ENCODE measurements around the gene MMP3.
A peak's percentile ranks its signal among the peaks of the same experiment; 100 is the strongest.

The MMP3 gene

DNA sequence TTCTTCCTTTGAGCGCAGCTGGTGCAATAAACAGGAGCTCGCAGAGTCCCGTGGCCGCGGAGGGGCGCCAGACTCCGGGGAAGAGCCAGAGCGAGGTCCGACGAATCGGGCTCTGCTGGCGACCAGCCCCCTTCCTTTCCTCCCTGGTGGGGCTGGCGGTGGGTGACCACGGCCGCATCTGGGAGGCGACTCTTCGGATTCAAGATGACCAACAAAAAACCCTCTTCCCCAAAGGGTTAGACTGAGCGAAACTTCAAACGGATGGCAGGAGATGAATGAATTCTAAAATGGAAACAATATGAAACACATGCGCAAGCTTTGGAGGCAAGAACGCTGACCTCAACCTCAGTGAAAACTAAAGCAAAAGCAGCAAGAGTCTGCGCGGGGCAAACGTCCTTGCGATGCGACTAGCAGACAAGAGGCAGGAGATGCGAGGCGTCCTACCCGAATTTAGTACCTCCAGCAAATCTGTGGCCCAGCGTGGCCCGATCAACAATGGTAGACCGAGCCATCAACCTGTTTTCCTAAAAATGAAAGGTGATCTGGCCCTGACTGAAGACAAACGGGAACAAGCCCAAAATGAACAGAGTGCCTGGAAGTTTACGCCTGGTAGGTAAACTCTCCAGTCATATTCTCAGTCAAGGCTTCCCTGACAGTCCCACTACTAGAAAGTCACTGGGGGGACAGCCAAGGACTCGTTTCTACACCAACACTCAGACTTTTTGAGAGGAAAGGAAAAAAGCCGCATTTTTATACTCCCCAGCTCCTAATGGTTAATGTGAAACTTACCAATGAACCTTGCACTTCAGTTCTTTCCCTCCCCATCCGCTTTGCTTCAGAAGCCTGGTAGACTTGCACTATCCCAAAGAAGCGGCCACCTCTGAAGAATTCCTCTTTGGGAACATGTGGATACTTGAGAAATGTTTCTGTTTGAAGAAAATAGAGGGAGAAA lies 11.6 kb downstream of the MMP3 start:
- peak; percentile 30 for DNase-seq

DNA sequence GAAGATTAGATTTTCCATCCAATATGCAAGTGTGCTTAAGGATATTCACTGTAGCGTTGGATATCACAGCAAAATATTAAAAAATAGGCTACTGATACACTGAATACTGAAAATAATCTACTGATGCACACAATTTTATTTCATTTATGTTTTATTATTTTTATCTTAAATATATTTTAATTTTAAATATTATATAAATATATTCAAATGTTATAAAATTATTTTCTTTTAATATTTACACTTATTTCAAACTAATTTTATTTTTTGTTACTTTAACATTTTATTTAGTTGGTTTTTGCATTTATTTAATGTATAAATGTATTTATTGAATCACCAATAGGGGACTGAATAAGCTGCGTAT lies 12.3 kb downstream of the MMP3 start:
- DNase-seq, result no peak

DNA sequence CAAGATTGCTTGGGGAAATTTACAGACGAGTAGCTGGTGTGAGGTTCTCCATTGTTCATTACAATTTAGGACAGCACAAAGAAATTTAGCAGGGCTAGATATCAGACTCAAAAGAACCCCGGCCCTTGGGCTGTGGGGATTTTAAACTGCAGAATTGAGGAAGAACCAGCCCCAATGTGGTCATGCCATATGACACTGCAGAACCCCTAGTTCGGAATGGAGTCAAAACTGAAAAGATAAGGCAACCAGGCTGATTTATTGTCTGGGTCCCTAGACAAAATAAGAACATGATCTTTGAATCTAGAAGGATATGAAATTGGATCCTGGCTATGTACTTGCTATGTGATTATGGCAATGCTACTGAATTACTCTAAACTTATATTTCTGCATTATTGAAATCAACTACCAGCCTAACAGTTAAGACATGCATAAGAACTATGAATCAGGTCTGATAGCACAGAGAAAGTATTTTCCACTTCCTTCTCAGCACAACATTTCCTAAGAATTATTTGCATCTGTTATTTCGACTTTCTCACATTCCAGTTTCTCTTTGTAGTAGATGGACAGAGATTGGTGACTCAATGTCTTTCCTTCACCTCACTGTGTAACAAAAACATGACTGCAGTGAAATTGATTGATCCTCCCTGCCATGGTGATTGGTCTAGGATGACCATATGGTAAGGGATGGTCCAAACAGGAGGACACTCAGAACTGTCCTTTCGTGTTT lies 13.2 kb downstream of the MMP3 start:
- DNase-seq, result no peak

DNA sequence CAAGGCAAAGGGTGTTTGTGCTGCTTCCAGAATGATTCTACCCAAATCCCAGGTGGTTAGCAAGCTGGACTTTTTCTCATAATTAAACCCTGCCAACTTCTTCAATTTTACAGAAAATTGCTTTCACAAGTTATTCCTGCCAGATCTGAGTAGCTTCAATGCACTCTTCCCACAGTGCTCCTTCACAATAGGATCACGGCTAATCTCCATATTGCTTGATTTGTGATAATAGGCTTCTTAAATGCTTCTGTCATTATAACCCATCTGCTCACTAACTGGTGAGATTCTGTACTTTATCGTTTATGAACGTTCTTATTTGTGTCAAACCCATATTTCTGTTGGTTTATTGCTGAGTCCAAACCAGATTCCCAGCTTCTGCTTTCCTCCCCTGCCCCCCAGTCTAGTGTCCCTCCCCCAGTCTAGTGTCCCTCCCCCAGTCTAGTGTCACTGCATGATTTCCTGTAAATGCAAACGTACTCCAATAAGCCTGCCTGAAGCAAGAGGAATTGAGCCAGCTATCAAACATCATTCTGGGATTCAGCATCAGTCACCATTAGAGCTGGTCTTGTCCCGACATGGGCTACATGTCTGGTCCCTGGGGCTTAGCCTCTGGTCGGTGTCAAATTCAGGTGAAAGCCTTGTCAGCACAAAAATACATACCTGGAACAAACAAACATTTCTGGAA lies 14.0 kb downstream of the MMP3 start:
- DNase-seq, result no peak

DNA sequence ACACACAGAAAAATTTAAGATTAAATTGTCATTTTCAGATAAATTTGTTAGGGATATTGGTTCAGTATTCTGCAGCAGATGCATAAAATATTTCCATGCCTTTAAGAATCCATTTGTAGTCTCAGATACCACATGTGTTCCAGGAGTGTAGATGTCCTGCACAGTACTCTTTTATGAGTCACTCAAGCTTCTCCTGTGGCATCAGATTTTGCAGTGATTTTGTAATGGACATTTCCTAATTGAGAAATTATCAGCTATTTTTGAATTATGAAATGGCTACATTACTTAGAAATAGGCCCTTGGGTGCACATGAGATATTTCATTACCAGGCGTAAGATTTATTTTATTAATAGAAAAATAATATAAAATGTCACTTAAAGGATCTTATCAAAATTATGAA lies 18.9 kb downstream of the MMP3 start:
- no peak for DNase-seq

DNA sequence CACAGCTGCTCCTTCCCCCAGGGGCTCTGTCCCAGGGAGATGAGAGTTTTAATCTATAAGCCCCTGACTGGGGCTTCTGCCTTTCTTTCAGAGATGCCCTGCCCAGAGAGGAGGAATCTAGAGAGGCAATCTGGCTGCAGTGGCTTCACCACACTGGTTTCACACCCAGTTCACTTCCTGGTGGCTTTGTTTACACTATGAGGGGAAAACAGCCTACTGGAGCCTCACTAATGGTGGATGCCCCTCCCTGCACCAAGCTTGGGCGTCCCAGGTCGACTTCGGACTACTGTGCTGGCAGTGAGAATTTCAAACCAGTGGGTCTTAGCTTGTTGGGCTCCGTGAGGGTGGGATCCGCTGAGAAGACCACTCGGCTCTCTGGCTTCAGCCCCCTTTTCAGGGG lies 23.9 kb downstream of the MMP3 start:
- no peak for DNase-seq

DNA sequence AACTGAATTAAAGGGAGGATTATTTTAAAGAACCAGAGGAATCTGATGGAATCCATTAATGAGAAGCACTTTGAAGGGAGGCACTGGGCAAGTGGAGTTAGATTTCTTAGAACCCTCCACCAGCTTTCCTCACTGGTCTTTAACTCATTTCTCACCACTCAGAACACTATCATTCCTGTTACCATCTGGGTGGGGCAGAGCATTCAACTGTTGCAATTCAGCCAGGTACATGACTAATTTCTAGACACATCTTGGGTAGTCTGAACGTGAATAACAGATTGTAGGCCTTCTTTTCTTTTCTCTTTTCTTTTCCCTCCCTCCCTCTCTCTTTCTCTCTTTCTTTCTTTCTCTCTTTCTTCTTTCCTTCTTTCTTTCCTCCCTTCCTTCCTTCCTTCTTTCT lies 29.9 kb downstream of the MMP3 start:
- DNase-seq, result no peak

DNA sequence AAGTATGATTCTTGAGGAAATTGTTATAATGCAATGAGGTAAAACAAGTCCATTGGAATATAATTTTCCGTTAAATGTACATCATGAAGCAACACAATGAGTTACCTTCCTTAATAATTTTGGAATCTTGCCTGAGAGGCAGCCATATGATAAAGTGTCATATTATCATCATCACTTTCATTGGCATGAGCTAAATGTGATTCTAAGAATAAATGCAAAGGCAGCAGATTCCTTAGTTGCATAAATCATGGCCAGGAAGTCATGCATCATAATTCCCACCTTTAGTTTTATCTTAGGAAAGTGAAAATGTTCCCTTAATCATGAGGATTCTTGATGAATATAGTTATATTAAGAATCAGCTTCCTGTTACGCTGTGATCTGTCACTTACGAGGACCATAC lies 31.2 kb downstream of the MMP3 start:
- no peak for DNase-seq

DNA sequence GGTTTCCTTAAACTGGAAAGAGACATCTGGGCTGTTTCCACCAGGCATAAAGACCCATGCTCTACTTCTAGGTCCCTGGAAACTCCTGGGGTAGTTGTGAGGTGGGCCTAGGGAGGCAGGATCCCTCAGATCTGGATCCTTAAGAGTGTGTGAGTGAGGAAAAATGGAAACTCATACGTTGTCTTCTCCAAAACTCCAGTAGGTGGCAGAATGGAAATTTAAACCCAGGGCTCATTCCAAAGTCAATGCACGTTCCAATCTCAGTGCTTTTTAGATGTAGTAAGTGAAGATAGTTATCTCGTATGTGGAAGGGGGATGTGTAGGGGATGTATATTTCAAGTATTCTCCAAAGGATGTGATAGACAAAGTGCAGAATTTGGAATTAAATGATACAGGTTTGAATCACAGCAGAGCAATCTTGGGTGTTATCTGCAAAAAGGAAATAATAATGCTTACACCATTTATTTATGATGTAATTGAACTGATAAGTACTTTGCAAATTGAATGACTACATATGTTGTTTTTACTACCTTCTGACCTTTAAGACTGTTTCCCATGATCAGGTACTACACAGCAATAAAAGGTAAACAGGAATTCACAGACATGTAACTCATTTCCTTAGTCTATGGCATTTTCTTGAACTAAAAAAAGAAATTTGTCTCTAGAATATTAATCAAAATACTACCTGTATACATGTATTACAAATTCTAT lies 32.3 kb downstream of the MMP3 start:
- no peak for DNase-seq

DNA sequence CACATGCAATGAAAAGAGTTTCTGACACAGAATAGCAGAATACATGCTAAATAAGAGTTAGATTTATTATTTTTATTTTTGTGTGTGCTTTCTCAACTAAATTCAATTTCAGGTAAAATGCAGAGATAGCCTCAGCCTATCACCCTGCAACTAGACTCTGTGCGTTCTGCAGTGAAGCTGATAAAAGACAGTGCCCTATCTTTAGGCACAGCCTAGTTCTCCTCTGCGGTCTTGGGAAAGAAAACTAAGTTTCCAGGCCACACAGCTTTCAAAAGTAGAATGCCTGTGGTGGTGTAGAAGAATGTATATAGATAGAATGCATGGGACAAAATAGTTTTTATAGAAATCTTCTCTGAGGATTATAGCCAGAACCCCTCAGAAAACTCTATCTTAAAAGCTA lies 33.4 kb downstream of the MMP3 start:
- no peak for DNase-seq

DNA sequence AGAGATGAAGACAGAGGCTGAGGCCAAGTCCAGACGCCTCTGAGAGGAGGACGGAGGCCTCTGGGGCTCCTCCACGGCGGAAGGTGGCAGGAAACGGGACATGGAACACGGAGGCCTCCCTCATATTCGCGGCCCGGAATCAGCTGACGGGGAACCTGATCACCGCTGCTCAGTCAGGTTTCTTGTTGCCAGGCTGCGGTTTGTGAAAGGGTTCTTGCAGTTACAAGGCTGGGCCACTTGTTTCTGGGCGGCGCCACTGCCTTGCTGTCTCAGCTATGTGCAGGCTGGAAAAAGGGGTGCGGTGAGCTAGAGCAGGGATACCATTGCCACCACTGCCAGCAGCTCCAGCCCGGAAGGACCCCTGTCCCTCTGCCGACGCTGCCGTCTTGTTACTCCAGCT lies 35.5 kb downstream of the MMP3 start:
- peak; percentile 26 for DNase-seq

DNA sequence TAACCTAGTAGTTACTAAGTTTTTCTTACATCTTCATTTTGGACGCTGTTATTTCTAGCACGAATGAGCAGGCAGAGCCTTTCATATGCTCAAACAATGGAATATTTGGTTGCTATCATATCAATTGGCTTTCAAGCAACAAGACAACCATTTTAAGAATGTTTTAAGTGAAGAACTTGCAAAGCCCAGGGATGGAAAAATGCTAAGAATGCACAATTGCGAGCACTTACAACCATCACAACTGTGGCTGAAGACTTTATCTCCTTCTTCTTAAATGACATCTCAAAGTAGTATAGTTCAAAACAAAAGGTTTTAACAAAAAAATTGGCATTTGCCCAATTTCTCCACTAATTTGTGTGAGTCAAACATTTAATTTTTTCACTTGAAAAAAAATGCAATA lies 37.1 kb downstream of the MMP3 start:
- no peak for DNase-seq

DNA sequence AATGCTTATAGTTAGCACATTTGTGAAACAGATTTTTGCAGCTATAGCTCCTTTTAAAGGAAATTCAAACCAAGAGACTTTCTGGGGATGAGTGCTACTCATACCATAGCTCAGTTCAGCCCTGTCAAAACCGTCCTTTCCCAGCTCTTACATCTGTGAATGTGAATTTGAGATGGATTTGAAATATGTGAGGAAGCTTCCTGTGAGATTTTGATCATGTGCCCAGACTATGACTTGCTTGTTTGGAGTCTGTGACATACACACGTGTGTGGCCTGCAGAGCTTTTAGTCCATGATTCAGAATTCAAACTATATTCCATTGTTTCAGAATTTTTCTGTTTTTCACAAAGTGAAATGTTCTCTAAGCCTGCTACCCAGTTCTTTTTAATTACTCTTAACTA lies 41.1 kb downstream of the MMP3 start:
- no peak for DNase-seq

DNA sequence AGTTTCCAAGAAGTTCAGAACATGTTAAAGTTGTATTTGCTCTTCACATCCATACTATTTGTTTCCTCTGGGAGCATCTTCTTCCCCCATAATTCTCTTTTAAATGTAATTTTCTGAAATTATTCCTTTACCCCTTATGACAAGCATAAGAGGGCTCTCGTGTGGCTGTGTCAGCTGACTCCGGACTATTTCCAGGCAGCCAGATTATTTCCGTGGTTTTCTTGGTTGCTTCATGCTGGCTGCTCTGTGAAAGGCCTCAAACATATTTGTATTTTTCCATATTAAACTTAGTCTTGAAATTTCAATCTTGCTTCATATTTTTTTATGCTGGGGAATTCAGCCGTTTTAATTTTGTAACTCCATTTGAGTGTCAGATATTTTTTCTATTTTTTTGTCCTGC lies 42.6 kb downstream of the MMP3 start:
- no peak for DNase-seq

DNA sequence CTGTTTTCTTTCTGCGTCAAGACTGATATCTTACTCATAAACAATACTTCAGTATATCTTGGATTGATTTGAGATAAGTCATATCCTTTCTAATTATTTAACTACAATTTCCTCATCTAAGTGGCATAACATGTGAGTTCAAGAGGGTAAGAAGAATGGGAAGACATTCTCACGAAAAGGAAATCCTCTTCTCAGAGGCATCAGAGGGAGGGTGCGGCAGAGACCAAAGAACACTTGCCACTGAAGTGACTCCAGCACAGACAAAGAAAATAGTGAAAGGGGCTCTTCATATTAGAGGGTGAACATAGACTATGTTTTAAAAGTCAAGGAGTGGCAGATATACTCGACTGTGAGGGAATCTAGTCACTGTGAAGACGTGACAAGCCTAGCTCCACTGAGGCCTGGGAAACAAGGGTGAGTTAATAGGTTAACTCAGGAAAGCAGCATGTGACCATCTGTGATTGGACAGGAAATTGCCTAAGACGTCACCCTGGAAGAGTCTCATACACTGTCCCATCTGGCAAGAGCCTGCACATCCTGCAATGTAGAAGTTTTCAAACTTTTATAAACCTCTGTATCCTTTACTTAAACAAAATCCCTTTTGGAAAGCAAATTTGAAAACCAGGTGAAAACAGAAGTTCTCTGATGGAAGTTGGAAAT lies 43.6 kb downstream of the MMP3 start:
- no peak for DNase-seq

DNA sequence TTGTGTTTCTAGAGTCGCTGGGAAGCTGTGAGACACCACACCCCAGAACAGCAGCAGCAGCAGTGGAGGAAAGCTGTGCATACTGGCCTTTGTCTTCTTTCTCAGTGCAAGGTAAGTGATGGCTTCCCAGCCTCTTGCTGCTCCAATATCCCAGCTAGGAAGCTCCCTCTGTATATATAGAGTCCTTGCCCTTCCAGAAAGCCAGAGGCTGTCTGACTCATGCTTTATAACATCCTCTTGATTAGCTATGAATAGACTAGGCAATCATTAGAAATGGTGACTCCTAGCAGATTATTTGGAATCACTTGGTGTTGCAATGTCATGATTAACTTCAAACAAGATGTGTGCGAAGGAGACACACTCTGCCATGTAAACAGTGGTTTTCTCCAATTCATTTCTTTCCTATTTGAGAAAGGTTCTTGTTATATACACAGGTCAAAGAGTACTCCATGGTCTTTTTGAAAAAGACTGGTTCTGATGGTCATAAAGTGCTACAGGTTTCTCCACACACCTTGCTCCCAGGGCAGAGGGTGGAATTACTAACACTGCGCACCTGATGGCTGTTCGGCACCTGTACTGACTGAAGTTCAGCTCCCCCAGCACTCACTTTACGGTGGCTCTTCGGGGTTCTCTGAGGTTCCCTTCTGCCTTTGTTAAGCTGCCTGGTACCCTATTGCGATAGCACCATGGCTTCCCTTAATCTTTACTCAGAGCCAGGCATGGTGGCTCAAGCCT lies 45.2 kb downstream of the MMP3 start, which contains the start of gene MMP1:
TSS of gene MMP1 (minus strand) at position 149 of the 735 bp plus-strand sequence. CDS start at position 81, 68 bp downstream.
- DNase-seq, result no peak

DNA sequence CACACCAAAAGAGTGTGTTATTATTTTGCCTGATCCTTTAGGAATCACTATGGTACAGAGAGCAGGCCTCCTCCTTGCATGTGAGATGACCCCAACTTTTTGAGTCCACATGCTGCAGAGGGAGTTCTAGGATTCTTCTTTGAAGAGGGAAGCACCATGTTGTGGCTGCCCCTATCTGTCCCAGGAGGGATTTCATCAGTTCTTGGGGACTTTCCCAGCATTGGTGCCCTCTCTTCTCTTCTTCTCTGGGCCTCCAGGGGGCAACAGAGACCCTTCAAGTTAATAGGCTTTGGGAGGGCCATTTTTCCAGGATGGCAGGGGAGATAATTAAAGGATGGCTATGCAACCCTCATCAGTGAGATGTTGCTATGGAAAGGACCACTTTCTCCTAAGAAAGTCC lies 49.0 kb downstream of the MMP3 start:
- DNase-seq, result peak; percentile 41

DNA sequence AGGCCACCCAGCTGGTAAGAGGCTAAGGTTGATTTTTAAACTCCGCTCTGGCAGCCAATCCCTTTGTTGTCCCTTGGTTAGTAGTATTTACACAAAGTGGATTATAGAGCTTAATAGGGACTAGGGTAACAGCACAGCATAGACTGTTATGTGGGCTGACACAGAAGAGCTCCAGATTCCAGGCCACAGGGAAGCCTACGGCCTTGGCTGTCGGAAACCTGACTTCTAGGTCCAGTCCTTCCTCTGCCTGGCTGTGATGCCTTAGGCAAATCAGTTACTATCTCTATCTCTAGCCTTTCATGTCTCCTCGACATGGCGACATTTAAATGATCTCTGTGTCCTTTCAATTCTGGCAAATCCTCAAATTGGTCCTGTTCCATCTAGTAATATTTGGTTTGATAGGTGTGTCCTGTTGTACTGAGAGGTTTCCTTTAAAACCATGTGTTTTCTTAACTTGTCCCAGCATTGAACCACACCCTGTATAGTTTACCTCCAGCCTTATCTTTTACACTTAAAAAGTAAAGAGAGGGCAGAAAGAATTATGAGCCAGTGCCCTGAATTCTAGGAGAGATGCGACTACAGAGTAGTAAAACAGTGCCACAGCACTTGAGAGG lies 49.6 kb downstream of the MMP3 start:
- DNase-seq, result no peak

DNA sequence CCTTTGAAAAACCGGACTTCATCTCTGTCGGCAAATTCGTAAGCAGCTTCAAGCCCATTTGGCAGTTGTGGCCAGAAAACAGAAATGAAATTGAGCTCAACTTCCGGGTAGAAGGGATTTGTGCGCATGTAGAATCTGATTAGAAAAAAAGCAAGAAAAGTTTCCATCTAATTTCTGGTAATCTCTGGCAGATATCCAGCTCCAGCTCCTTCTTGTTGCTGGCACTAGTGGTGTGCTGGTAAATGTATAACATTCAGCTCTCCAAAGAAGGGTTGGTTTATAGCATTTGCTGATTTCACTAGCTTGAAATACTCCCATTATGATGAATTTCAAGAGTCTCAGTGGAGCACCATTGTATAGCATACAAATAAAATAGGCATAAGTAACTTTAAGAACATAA lies 50.8 kb downstream of the MMP3 start:
- DNase-seq, result no peak

DNA sequence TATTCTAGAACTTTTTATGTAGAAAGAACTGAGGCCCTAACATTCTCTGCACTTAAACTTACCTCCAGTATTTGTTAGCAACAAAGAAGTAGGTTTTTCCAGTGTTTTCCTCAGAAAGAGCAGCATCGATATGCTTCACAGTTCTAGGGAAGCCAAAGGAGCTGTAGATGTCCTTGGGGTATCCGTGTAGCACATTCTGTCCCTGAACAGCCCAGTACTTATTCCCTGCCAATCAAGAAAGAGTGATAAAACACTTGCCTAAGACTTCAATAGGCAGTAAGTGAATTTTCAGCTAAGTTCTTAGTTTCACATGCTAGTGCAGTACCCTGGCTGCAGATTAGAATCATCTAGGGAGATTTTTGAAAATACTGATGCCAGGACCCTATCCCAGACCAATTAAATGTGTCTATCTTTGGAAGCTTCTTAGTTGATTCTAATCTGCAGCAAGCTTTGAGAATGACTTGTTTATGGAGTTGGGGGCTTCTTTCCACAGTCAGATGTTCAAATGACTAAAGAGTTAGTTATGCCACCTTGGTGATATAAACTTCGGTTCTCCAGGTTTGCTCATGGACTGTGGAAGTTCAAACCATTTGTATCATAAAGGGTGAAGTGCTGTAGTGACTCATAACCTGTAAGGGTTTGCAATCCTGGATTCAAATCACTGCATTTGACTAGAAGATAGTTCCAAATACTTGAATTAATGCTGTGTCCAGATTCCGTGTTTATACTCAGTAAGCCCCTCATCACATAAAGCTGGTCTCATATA lies 52.0 kb downstream of the MMP3 start:
- DNase-seq, result no peak
